Stimulated activated CD8-positive, alpha-beta memory T cell treated with anti-CD3 and anti-CD28 coated beads, Interleukin-12 subunit alpha, Interleukin-12 subunit beta, amount 100 ng/mL, for 24 hours (primary cell): ENCODE results near the gene RPS3A.
"Not testable (repeated sequence)": the region's sequence is repeated elsewhere in the genome, so short reads cannot be mapped to it uniquely, and the experiment has no call there.

Experiments used
- DNase-seq: peaks from one replicate; pipeline ENCODE4 v3.0.0-alpha.2; 2020; ENCODE audit errors: extremely low read depth

Gene RPS3A

GRCh38 chr4:151114986-151115385 lies 15.6 kb downstream of the RPS3A start:
- no peak for DNase-seq

GRCh38 chr4:151117371-151117962 lies 18.0 kb downstream of the RPS3A start:
- no peak for DNase-seq

GRCh38 chr4:151129796-151130195 lies 30.4 kb downstream of the RPS3A start:
- no peak for DNase-seq

- DNase-seq: no peak
Measured at GRCh38 chr4:151133311-151133710, 33.9 kb downstream of the RPS3A start.

GRCh38 chr4:151136048-151136447 lies 36.6 kb downstream of the RPS3A start:
- not testable (repeated sequence) for DNase-seq

GRCh38 chr4:151139814-151140213 lies 40.4 kb downstream of the RPS3A start:
- no peak for DNase-seq

- DNase-seq: no peak
Measured at GRCh38 chr4:151142758-151143157, 43.3 kb downstream of the RPS3A start.

GRCh38 chr4:151143162-151143561 lies 43.7 kb downstream of the RPS3A start:
- DNase-seq: no peak

- no peak for DNase-seq
Measured at GRCh38 chr4:151143811-151144210, 44.4 kb downstream of the RPS3A start.

- no peak for DNase-seq
Measured at GRCh38 chr4:151144329-151145072, 45.1 kb downstream of the RPS3A start.

GRCh38 chr4:151147000-151147399 lies 47.6 kb downstream of the RPS3A start:
- no peak for DNase-seq

- DNase-seq: no peak
Measured at GRCh38 chr4:151148261-151148660, 48.8 kb downstream of the RPS3A start.

- DNase-seq: no peak
Measured at GRCh38 chr4:151150821-151151580, 51.6 kb downstream of the RPS3A start.

- no peak for DNase-seq
Measured at GRCh38 chr4:151152028-151152427, 52.6 kb downstream of the RPS3A start.

GRCh38 chr4:151153585-151153984 lies 54.2 kb downstream of the RPS3A start:
- DNase-seq: no peak
